Activated CD4-positive, alpha-beta T cell treated with anti-CD3 and anti-CD28 coated beads, Interleukin-2, amount 50 U/mL, for 16 hours (primary cell): ENCODE data around the gene C10orf105.

Experiments
- DNase-seq: peaks from one replicate; pipeline ENCODE4 v3.0.0-alpha.2; 2020

The C10orf105 gene

GRCh38 chr10:71715860-71716259 is 3.7 kb downstream of the C10orf105 start:
- no peak for DNase-seq

- no peak for DNase-seq
These were observed 4.6 kb downstream of the C10orf105 start for GRCh38 chr10:71715026-71715425.

GRCh38 chr10:71714592-71714991 is 5.0 kb downstream of the C10orf105 start:
- no peak for DNase-seq

- DNase-seq, result no peak
These were observed 5.6 kb downstream of the C10orf105 start for GRCh38 chr10:71714031-71714410.

- DNase-seq, result peak; percentile 50
These were observed 6.2 kb downstream of the C10orf105 start for GRCh38 chr10:71713135-71714030.

- DNase-seq, result no peak
These were observed 6.9 kb downstream of the C10orf105 start for GRCh38 chr10:71712572-71713134.

- no peak for DNase-seq
These were observed 7.4 kb downstream of the C10orf105 start for GRCh38 chr10:71712170-71712569.

- DNase-seq, result no peak
These were observed 8.4 kb downstream of the C10orf105 start for GRCh38 chr10:71711052-71711623.

- no peak for DNase-seq
These were observed 9.1 kb downstream of the C10orf105 start for GRCh38 chr10:71710519-71710918.

- no peak for DNase-seq
These were observed 10.4 kb downstream of the C10orf105 start for GRCh38 chr10:71708897-71709882.

- peak; percentile 57 for DNase-seq
These were observed 11.3 kb downstream of the C10orf105 start for GRCh38 chr10:71708301-71708703.

GRCh38 chr10:71707240-71707789 is 12.3 kb downstream of the C10orf105 start:
- no peak for DNase-seq

GRCh38 chr10:71706216-71707121 is 13.1 kb downstream of the C10orf105 start:
- no peak for DNase-seq

- DNase-seq, result no peak
These were observed 14.0 kb downstream of the C10orf105 start for GRCh38 chr10:71705582-71705981.

GRCh38 chr10:71704816-71705215 is 14.8 kb downstream of the C10orf105 start:
- no peak for DNase-seq

- no peak for DNase-seq
These were observed 16.0 kb downstream of the C10orf105 start for GRCh38 chr10:71703577-71703976.

GRCh38 chr10:71701496-71702132 is 18.0 kb downstream of the C10orf105 start:
- DNase-seq, result no peak

- DNase-seq, result no peak
These were observed 18.7 kb downstream of the C10orf105 start for GRCh38 chr10:71700731-71701368.

GRCh38 chr10:71698737-71699136 is 20.8 kb downstream of the C10orf105 start:
- DNase-seq, result no peak
